HG03469 (cell line): ENCODE results near the gene TESK1.
"Not testable (repeated sequence)": the region's sequence is repeated elsewhere in the genome, so short reads cannot be mapped to it uniquely, and the experiment has no call there.

Experiments used
- ATAC-seq: cut with Tn5 transposase; IDR thresholded peaks from one replicate; pipeline ENCODE4 v1.9.1; 2021; ENCODE audit warnings: mild to moderate bottlenecking, moderate library complexity, moderate number of reproducible peaks; ENCODE audit not compliant: unreplicated experiment

Gene TESK1

DNA sequence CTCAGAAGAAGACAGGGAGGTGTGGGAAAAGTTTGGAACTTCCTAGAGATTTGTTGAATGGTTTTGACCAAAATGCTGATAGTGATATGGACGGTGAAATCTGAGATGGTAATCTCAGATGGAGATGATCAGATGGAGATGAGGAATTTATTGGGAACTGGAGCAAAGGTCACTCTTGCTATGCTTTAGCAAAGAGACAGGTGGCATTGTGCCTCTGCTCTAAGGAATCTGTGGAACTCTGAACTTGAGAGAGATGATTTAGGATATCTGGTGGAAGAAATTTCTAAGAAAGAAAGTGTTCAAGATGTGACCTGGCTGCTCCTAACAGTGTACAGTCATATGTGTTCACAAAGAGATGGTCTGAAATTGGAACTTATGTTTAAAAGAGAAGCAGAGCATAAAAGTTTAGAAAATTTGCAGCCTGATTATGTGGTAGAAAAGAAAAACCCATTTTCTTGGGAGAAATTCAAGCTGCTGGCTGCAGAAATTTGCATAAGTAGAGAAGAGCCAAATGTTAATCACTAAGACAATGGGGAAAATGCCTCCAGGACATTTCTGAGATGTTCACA, 25.3 kb upstream of the TESK1 start:
- not testable (repeated sequence) for ATAC-seq

DNA sequence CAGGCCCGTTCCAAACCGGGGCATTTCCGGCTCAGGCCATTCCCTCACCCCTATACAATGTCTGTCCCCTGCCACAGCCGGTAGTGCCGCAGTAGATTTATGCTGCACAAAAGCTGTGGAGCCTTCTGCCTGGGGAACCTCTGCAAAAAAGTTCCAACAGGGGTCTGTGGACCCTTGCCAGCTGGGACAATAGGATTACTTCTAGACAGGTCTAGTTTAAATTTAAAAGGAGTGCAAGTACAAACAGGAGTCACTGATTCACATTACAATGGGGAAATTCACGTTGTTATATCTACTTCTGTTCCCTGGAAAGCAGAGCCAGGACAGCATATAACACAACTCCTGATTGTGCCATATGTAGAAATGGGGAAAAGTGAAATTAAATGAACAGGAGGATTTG, 21.5 kb upstream of the TESK1 start:
- not testable (repeated sequence) for ATAC-seq

DNA sequence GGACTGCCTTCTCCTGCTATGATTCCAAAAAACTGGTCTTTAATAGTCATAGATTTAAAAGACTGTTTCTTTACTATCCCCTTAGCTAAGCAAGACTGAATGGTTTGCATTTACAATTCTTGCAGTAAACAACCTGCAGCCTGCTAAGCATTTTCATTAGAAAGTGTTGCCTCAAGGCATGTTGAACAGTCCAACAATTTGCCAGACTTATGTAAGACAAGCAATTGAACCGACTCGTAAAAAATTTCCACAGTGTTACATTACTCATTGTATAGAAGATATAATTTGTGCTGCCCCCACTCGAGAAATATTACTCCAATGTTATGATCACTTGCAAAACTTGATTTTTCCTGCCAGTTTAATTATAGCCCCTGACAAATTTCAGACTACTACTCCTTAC, 20.4 kb upstream of the TESK1 start:
- ATAC-seq = not testable (repeated sequence)

DNA sequence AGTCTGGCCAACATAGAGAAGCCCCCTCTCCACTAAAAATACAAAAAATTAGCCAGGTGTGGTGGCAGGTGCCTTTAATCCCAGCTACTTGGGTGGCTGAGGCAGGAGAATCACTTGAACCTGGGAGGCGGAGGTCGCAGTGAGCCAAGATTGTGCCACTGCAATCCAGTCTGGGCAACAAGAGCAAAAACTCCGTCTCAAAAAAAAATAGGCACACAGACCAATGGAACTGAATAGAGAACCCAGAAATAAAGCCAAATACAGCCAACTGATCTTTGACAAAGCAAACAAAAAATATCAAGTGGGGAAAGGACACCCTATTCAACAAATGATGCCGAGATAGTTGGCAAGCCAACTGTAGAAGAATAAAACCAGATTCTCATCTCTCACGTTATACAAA, 16.6 kb upstream of the TESK1 start:
- ATAC-seq = not testable (repeated sequence)

DNA sequence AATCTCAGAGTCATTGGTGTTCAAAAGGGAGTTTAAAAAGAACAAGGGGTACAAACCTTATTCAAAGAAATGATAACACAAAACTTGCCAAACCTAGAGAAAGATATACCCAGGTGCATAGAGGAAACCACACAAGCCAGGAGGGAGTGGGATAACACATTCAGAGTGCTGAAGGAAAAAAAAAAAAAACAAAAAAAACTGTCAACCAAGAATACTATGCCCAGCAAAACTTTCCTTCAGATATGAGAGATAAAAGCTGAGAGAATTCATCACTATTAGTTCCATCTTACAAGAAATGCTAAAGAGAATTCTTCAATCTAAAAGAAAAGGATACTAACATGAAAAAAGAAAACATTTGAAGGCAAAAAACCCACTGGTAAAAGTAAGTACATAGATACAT, 11.5 kb upstream of the TESK1 start:
- ATAC-seq = no peak

DNA sequence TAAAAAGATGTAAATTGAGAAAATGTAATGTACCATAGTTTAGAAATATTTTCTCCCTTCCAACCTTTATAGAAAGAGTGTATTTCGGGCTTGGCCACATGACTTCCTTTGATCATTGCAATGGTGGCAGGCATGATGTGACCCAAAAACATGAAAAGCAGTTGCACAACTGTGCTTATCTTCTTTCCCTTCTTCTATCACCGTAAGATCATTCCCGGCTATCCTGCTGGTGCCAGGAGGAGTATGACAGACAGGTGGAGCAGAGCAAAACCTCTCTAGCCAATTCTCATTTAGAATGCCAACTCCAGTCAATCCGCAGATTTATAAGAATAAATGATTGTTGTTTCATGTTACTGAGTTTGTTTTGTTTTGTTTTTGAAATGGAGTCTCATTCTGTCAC, 10.6 kb upstream of the TESK1 start:
- ATAC-seq = no peak

DNA sequence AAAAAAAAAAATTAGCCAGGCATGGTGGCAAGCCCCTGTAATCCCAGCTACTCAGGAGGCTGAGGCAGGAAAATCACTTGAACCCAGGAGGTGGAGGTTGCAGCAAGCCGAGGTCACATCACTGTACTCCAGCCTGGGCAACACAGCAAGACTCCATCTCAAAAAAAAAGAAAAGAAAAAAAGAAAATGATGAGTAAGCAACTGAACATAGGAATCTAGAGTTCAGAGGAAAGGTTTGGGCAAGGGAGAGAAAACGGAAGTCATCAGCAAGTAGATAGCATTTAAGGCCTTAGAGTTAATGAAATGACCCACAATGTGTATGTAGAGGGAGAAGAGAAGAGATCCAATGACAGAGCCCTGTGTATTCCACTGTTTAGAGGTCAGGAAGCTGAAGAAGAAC, 8.2 kb upstream of the TESK1 start:
- not testable (repeated sequence) for ATAC-seq

DNA sequence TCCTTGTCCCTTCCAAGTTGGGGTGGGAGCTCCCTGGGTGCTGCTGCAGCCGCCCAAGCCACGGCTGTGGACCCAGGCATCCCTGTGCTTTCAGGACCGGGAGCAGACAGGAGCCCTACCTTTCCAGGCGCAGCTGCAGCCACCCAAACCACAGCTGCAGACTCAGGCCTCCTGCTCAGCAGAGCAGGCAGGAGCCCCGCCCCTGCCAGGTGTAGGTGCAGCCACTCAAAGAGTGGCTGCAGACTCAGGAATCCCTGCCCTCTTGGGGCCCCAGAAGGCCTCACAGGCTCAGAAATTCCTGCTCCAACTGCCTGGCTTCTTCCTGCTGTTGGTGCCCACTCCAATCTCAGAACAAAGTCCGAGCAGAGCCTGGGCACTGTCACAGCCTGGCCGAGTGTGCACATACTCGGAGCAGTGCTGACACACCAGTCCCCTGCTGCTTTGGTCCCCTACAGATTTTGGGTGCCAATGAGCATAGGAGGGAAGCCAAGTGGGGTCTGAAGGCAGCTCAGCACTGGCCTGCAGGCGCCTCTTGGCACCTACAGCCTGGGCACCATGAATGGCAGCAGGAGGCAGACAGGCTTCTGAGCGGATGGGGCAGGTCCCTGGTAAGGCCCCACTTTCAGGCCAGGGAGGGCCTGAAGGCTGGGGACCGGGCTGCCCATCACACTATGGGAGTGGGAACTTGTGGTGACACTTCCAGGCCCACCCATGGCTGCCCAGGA, 6.0 kb upstream of the TESK1 start:
- no peak for ATAC-seq

DNA sequence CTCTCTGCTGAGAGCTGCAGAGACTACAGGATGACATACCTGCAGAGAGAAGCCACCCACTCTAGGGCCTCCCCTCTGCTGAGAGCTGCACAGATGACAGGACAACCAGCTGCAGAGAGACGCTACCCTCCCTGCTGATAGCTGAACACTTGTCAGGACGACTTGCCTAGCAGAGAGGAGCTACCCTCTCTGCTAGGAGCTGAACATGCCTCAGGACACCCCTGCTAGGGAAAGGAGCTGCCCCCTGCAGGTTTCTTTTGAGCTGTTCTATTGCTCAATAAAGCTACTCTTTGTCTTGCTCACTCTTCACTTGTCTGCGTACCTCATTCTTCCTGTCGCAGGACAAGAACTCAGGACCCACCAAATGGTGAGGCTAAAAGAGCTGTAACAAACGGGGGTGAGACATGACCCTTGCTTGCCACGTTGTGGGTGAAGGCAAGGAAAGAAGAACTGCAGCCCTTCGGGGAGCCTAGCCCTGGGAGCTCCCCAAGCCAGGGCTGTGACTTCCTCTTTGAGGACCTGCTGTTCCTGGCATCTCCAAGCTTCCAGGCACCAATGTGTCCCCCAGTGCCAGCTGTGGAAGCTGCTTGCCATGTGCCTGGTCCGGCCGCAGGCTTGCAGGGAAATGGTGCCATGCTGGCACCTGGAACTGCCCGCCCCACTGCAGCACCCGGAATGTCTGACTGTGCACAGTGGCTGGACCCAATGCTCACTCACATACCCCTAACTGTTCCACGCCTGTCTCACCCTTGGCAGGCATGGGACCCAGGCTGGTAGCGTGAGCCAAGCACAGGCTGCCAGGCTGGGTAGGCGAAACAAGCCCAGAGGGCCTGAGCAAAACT, 5.1 kb upstream of the TESK1 start:
- ATAC-seq = no peak

DNA sequence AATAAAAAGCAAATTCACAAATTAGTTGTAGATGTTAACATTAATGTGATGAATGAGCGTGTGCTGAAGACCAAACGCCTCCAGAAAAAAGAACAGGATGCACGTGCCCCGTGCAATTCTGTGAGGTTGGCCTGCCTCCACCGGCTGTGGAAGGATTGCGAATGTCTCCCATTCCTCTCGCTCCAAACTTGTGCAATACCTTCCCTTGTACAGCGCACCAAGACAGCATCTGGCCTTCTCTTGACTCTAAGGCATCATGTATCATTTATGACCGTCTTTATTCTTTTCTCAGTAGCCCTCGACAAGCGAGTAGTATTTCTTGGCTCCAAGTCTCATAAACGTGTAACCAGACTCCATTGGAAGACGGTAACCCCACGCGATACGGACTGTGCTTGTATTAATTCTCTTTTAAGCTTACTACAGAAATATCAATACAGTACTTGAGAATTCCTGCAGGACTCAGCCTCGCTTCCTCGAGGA, 1.5 kb upstream of the TESK1 start:
- no peak for ATAC-seq

DNA sequence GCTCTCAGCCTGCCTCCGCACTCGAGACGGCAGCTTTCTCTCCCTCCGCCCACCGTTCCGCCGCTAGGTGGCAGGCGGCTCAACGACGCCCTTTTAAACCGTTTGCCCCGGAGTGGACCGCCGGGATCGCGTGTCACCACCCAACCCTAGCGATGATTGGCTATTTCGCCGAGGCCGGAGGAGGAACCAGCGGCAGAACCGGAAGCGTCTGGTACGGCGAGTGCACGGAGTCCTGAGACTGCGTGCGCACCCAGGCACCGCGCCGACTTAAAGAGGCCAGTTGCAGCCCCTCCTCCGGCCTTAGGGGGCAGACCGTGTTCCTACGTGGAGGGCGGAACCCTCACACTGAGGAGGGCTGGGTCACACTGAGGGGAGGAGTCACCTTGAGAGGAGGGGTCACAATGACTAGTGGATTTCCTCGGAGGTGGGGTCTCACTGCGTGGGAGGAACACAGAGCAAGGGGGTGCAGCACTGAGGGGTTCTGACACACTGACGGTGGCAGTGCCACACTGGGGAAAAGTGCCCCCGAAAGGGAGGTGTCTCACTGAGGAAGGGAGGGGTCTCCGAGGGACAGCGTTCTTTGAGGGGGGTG, 980 bp upstream of the TESK1 start:
- peak; percentile 68 for ATAC-seq

DNA sequence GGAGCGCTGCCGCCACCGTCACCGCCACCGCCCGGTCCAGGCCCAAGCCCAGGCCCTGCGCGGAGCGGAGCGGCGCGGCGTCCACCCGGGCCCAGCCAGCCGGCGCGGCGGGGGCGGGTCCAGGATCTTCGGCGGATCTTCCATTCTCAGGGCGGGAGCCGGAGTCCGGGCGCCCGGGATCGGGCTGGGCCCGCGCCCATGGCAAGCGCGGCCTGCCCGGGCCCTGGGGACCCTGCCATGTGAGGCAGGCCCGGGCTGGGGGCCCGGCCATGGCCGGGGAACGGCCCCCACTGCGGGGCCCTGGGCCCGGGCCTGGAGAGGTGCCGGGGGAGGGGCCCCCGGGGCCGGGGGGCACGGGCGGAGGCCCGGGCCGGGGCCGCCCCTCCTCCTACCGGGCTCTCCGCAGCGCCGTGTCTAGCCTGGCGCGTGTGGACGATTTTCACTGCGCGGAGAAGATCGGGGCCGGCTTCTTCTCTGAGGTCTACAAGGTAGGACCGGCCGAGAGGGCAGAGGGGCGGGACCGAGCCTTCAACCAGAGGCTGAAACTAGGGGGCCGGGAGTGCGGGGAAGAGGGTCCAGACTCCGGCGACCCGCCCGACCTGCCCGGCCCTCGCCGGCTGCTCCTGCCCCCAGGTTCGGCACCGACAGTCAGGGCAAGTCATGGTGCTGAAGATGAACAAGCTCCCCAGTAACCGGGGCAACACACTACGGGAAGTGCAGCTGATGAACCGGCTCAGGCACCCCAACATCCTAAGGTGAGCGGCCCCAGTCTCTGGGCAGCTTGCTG, 482 bp downstream of the TESK1 start:
- ATAC-seq = no peak

DNA sequence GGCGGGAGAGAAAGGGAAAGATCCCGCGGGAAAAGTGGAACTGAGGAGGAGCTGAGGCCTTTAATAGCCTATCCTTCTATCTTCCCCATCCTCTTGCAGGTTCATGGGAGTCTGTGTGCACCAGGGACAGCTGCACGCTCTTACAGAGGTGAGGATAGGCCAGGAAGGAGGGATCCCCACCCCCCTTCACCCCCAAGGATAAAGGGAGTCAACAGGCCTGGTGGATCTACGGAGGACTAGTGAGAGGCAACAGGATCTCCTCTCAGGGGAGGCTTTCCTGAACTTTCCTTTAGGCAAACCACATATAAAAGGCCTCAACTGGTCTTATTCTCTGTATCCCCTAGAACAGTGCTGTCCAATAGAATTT, 1.1 kb downstream of the TESK1 start:
- no peak for ATAC-seq

DNA sequence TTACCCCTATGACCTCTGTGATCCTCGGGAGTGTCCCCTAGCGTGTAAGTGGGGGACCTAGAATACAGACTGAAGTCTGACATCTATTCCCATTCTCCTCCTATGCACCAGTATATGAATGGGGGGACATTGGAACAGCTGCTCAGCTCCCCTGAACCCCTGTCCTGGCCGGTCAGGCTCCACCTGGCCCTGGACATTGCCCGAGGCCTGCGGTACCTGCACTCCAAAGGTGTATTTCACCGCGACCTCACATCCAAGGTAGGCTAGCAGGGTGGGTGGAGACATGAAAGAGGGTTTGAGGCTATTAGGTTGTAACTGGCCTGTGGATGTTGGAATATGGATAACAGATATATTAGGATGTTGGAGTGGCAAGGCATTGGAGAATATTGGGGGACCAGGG, 1.7 kb downstream of the TESK1 start:
- no peak for ATAC-seq

DNA sequence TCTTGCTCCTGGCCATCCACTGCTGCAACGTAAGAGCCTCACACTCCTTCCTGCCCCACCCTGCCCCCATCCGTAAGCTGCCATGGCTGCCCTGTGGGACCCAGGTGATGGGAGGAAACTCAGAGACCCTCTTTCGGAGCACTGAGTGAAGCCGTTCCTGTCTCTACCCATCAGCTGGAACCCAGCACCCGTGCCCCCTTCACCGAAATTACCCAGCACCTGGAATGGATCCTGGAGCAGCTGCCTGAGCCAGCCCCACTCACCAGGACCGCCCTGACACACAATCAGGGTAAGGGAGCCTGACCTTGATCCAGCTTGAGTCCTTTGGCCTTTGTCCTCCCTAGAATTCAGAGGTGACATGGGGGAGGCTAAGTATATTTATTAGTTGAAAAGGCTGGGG, 3.2 kb downstream of the TESK1 start:
- ATAC-seq = no peak

DNA sequence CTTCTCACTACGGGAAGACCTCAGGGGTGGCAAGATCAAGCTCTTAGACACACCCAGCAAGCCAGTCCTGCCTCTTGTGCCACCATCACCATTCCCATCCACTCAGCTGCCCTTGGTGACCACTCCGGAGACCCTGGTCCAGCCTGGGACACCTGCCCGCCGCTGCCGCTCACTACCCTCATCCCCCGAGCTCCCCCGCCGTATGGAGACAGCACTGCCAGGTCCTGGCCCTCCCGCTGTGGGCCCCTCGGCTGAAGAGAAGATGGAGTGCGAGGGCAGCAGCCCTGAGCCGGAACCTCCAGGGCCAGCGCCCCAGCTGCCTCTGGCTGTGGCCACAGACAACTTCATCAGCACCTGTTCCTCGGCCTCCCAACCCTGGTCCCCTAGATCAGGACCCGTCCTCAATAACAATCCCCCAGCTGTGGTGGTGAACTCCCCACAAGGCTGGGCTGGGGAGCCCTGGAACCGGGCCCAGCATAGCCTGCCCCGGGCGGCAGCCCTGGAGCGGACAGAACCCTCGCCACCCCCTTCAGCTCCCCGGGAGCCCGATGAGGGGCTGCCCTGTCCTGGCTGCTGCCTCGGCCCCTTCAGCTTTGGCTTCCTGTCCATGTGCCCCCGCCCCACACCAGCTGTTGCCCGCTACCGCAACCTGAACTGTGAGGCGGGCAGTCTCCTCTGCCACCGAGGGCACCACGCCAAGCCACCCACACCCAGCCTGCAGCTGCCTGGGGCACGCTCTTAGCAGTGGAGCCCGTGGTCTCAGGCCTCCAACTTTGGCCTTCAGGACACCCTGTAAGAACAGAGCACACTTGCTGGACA, 4.1 kb downstream of the TESK1 start:
- no peak for ATAC-seq

DNA sequence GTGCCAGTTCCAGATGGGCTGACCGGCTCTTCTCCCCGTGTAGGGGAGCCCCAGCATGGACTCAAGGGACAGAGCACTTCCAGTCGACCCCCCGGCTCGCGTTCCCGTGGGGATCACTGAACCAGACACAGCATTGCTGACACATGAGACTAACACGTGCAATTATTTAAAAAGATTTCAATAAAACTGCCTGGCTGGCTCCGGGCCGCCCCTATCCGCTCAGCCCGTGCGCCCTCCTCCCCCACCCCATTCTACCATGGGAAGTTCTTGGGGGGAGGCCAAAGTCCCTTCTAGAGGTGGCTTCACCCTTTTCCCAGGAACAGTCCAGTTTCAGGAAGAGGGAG, 4.7 kb downstream of the TESK1 start:
- ATAC-seq = no peak

DNA sequence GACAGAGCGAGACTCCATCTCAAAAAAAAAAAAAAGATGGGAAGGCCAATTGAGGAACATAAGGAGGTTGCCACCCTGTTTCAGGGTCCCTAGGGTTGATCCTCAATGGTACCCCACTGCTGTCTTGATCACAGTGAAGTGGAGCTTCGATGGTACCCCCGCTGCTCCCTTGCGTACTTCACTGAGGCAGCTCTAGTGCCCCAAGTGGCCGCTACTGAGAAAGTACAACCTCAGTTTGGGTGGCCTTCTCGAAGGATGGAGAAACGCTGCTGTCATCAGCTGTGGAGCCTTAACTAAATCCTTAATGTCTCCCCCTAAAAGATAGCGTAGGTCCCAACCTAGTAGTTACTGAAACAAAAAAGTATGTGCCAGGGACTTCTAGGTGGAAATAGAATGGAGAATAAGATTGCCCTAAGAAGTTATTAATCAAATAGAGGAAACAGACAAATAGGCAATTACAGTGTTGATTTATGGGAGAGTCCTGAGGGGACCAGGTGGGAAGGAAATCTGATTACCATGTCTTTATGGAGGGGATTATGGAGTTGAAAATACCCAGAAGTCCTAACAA, 6.3 kb downstream of the TESK1 start:
- ATAC-seq = no peak

DNA sequence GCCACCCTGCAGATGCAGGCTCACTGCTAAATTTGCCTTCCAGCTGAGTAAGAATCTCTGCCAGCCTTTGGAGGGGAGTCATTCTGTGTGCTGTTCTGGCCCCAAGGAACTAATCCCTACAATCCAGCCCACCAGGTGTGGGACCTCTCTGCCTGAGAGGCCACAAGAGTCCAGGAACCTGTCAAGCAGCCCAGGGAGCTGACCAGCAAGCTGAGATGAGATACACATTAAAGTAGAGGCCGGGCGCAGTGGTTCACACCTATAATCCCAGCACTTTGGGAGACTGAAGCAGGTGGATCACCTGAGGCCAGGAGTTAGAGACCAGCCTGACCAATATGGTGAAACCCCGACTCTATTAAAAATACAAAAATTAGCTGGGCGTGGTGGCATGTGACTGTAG, 7.0 kb downstream of the TESK1 start:
- not testable (repeated sequence) for ATAC-seq

DNA sequence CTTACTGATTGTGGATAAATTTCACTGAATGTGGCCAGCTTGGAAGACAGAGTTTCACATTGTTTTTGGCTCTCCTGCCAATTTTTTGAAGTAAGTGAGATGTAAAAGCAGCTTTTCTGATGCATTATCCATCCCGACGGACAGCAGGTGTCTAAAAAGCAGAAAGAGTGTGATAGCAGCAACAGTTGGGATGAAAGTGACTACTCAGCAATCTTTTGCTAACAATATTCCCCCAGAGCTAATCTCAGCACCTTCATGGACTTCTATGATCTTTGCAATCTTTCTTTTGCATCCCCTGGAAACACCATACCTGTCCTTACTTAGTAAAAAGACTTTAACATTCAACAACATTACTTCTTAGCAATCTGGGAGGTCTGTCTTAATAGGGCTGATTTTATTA, 7.8 kb downstream of the TESK1 start:
- ATAC-seq = no peak
